GM10248 (cell line): ENCODE measurements around the gene TBC1D1.

Experiments used
- CTCF ChIA-PET: fragments of 300-600 bp; sonication (Branson Sonifier 250); formaldehyde crosslinking; extraction: SDS; loops from one replicate; lab custom pipeline; 2021; ENCODE audit warnings: antibody characterized with exemption; lab: Yijun Ruan, JAX
- POLR2A ChIA-PET: fragments of 350-650 bp; sonication (Branson Sonifier 250); formaldehyde crosslinking; extraction: SDS; loops from one replicate; lab custom pipeline; 2020; ENCODE audit warnings: antibody characterized with exemption; lab: Yijun Ruan, JAX
- DNase-seq: peaks from one replicate; pipeline ENCODE4 v3.0.0; 2012; ENCODE audit errors: extremely low spot score
- TF ChIP-seq, protein P1 (sequence below): IDR thresholded peaks from 2 replicates; pipeline ENCODE4 v1.5.1; 2012; ENCODE audit warnings: mild to moderate bottlenecking, low read depth; ENCODE audit errors: extremely low read depth, missing control alignments, control extremely low read depth

TBC1D1 gene

DNA sequence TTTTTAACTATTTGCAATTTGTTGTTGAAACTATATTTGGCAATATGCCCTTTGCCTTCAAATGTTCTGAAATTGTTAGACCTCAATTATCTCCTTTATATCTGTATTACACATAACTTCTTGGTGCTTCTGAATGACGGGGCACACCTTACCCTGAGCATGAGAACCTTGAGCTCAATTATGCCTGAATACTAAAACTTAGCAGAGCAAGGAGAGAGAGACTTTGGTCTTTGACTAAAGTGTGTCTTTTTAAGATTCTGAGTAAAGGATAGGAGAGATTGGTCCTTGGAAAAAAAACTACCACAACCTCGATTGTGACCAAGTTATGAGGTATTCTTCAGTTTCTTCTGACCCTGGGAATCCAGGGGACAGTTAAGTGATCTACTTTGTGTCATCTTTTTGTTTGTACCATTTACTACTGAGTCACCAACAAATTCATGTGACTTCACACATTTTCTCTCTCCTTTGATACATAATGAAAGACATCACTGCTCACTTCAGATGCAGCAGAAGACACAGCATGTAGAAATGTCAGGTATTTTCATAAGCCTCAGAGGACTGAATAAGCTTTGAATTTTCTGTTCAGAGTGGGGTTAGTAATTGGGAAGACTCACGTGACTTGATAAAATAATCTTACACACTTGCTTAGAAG is 120.8 kb downstream of the TBC1D1 start:
- no peak for DNase-seq
- ChIA-PET POLR2A (no interaction called here), CTCF (no interaction called here)
- TF ChIP-seq, protein P1, sequence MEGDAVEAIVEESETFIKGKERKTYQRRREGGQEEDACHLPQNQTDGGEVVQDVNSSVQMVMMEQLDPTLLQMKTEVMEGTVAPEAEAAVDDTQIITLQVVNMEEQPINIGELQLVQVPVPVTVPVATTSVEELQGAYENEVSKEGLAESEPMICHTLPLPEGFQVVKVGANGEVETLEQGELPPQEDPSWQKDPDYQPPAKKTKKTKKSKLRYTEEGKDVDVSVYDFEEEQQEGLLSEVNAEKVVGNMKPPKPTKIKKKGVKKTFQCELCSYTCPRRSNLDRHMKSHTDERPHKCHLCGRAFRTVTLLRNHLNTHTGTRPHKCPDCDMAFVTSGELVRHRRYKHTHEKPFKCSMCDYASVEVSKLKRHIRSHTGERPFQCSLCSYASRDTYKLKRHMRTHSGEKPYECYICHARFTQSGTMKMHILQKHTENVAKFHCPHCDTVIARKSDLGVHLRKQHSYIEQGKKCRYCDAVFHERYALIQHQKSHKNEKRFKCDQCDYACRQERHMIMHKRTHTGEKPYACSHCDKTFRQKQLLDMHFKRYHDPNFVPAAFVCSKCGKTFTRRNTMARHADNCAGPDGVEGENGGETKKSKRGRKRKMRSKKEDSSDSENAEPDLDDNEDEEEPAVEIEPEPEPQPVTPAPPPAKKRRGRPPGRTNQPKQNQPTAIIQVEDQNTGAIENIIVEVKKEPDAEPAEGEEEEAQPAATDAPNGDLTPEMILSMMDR: no peak

DNA sequence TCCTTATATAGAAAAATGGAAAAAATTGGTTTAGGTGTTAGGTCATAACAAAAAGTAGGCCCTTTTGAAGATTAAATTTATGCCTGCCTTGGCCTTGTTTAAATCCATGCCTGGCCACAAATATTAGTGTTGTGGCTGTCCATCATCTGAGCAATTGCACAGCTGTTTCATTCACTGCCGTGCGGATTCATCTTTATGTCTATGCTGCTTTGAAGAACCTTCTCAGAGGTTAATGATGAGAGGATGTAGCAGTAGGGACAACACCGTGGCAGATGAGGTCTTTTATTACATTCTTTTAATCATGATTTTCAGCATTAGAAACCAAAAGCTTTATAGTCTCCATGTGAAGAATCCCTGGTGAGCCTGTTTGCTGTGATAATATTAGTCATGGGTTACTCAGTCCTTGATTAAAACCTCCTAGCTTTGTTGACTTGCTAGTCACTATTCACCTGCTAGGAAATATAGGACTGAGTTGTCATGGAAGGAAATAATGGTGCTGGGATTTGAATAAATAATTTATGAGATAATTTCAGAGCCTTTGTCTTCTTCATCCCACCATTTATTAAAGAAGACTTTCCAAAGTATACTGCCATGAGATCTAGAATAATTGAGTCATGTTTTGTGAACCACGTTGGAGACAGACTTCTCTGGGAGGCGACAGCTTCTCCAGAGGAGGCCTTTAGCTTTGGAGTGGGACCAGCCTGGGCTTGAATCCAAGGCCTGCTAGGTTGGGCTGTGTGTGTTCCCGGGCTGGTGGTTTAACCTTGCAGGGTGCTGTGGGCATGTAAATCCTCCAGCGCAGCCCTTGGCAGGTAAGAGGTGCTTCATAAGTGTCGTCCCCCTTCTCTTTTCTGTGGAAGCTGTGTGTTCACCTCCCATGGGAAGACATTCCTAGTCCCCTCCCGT is 122.8 kb downstream of the TBC1D1 start:
- TF ChIP-seq, protein P1: no peak
- DNase-seq: no peak
- ChIA-PET CTCF (interaction anchor here (1.2 kb wide), 1 partner anchor 219 kb away, joined by 3 read pairs; no protein-coding TSS in a partner anchor), POLR2A (no interaction called here)

DNA sequence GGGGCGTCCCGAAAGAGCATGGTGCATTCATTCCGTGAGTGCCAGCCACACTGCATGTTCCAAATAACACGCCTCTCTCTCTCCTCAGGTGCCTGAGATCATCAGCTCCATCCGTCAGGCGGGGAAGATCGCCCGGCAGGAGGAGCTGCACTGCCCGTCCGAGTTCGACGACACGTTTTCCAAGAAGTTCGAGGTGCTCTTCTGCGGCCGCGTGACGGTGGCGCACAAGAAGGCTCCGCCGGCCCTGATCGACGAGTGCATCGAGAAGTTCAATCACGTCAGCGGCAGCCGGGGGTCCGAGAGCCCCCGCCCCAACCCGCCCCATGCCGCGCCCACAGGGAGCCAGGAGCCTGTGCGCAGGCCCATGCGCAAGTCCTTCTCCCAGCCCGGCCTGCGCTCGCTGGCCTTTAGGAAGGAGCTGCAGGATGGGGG is 123.6 kb downstream of the TBC1D1 start:
- DNase-seq: no peak
- ChIA-PET CTCF (interaction anchor here (1.2 kb wide), 1 partner anchor 220 kb away, joined by 3 read pairs; no protein-coding TSS in a partner anchor), POLR2A (no interaction called here)
- TF ChIP-seq, protein P1: no peak

DNA sequence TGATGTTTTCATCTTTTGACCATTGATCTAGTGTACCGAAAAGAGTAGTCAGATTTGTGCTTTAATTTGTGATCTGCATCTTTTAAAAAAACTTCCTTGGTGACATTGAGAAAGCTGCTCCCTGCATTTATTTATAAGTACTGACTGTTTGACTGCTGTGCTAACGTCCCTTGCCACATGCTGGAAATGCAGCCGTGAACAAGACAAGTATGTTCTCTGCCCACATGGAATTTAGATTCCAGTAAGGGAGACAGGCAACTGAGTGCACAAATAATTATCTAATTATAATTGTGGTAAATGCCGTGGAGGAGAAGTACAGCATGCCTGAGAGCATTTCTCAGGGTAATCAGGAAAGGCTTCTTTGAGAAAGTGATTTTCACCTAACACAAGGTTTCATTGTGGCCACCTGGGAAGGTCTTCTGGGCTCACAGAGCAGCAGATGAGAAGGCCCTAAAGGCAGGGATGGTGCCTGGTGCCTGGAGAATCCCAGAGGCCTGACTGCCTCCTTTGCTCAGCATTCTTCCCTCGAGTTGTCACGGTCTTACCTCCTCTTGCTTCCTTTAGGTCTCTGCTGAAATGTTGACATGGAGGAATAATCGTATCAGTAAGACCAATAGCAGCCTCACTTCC is 125.1 kb downstream of the TBC1D1 start:
- POLR2A ChIA-PET: no interaction called here
- CTCF ChIA-PET: no interaction called here
- DNase-seq: no peak
- TF ChIP-seq, protein P1: no peak

DNA sequence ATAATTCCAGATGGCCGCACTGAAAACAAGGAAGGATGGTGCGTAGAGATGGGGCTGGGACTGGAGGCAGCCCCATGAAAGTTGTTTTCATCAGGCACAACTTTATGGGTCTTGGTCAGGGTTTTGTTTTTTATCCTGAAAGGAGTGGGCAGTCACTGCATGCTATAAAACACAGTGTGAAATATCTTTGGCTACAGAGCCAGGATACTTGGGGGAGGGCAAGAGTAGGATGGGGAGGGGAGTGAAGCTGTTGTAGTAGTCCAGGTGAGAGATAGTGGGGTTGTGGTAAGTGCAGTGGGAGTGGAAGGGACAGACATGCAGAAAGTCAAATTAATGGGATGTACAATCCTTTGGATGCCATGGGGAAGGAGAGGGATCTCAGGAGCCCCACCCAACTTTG is 125.8 kb downstream of the TBC1D1 start:
- CTCF ChIA-PET: interaction anchor here (1.5 kb wide), 1 partner anchor 27 kb away, joined by 3 read pairs; no protein-coding TSS in a partner anchor
- POLR2A ChIA-PET: no interaction called here
- no peak for DNase-seq
- TF ChIP-seq, protein P1: no peak

DNA sequence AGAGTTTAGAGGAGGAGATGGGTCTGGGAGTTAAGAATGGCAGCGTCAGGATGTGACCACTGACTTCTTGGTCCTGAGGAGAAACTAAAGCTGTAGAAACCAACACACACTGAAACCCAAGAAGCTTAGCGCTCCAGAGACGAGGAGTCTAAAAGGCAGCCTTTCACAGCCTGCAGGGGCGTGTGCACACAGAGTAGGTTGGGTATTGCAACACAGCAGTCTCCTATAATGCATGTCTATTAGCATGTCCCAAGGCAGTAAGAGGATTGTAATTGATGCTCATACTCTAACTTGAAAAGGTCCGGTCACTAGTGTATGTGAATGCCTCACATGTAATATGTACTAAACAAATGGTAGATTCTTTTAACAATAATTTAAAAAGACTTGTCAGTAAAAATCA is 126.7 kb downstream of the TBC1D1 start:
- no peak for DNase-seq
- TF ChIP-seq, protein P1: no peak
- ChIA-PET CTCF (interaction anchor here (1.2 to 1.5 kb wide), 3 partner anchors 13 to 29 kb away, joined by 3 read pairs; no protein-coding TSS in a partner anchor), POLR2A (no interaction called here)
